Stimulated activated CD8-positive, alpha-beta memory T cell treated with anti-CD3 and anti-CD28 coated beads, Interleukin-4, amount 100 ng/mL, for 24 hours (primary cell): ENCODE data around the gene RPL37A.

Experiments used
- DNase-seq: peaks from one replicate; pipeline ENCODE4 v3.0.0-alpha.2; 2020; ENCODE audit warnings: low read depth

Gene RPL37A

DNA sequence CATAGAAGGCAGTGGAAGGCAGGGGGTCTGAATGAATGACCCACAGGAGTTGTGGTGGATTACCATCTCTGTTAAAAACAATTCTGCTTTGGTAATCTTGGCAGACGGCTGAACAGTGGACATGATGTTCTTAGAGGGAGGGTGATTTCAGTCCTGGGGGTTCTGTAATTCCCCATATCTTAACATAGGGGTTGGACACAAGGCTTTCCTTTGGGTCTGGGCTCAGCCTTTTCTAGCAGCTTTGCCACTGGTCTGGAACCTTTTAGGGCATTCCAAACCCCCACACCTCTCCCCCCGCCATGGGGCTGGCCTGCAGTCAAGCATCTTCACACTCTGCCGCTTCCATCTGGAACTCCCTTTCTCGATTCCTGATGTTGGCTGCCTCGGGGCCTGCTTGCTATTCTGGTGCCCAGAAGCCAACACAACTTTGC lies 50.3 kb downstream of the RPL37A start:
- no peak for DNase-seq

DNA sequence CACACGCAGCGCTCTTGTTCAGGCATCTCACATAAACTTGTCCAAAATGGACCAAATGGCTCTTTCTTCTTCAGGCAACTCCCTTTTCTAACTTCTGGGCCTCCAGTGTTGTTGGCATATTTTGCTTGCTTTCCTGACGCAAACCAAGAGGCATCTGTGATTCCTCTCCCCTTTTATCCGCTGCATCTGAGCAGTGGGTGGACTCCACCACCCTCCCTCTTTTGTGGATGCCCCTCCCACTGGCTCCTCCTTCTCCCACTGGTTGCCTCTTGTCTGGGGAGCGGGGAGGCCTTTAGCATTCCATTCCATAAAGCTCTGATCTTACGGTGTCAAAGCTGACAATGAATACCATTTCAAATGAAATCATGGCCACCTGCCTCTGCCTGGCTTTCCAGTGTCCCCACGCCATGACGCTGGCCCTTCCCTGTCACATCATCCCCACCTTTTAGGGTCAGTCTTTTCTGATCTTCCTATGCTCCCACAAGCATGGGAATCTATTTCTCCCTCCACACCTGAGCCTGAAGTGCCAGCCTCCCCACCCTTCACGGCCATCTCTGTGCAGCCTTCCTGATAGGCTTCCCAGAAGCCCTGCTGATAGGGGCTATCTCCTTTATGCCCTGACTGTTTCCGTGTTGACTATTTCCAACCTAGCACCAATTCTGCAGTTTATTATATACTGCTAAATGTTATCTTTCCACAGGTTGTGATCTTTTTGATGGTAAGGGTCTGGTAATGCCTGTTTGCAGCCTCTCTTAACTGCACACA lies 51.5 kb downstream of the RPL37A start:
- DNase-seq, result no peak

DNA sequence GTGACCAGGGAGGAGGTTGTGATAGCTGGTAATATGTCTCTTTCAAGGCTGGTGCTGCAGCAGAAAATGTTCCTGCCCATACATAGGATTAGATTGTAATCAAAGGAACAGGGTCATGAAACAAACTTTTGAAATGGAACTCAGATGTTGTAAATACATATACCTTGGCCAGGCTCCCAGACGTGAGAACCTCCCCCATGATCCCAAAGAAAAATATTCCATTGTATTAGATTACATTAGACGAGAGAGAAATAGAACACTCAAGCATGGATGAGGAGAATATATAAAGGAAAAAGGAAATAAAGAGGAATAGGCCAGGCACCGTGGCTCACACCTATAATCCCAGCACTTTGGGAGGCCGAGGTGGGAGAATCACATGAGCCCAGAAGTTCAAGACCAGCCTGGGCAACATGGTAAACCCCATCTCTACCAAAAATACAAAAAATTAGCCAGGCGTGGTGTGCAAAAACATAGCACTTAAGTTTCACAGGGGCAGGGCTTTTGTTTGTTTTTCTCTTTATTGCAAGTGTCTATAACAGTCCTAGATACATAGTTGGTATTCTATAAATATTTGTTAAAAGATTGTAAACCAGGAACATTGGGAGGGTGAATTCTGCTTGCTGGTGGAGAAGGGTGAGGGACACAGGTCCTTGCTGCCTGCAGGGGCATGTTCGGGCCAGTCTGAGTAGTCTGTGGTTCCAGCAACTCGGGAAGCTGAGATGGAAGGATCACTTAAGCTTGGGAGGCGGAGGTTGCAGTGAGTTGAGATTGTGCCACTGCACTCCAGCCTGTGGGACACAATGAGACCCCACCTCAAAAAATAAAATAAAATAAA lies 52.8 kb downstream of the RPL37A start:
- no peak for DNase-seq

DNA sequence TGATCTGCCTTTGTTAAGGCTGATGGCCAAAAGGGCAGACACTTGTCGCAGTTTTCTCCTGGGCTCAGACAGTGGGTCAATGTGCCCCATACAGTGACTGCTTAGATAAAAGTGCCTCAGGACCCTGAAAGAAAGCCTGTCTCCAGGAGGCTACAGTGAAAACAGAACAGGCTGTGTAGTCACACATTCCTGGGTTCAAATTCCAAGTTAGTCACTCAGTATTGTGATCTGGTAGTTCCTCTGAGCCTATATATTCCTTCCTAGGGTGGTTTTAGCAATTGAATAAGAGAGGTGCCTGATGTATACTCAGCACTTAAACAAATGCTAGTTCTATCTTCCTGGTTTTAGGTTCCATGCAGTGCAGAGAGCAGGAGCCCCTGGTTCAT lies 54.4 kb downstream of the RPL37A start:
- DNase-seq, result no peak
